B cell (primary cell): ENCODE results near the gene SSRP1. TPM values are rescaled to one million over a fixed set of nuclear protein-coding genes. Genes with fewer than 3 reads are reported as not detected.

ENCODE experiments used
- ATAC-seq: fragments of 200-7000 bp; cut with Tn5 transposase; one replicate; pipeline ENCODE4 v1.10.0; 2021; ENCODE audit warnings: low read depth, mild to moderate bottlenecking, moderate number of reproducible peaks, moderate library complexity
- CTCF ChIA-PET: fragments of 350-600 bp; sonication (Branson Sonifier 250); formaldehyde crosslinking; loops from one replicate; lab custom pipeline; 2021; ENCODE audit warnings: antibody characterized with exemption, inconsistent platforms; lab: Charles Lee
- POLR2A ChIA-PET: fragments of 350-600 bp; sonication (Branson Sonifier 250); formaldehyde crosslinking; loops from one replicate; lab custom pipeline; 2021; ENCODE audit warnings: antibody characterized with exemption; lab: Charles Lee
- DNase-seq: peaks from one replicate; pipeline ENCODE4 v3.0.0; 2013
- H2AFZ ChIP-seq: 2 replicates; pipeline ENCODE4 v1.6.1; 2012; ENCODE audit warnings: mild to moderate bottlenecking, low read depth, low read length; ENCODE audit not compliant: insufficient read depth, poor library complexity, severe bottlenecking
- H3K27ac ChIP-seq, 2 donors: 1 replicate in 1 of 2; 2 replicates in 1 of 2; pipeline ENCODE4 v1.5.1; 2012 to 2013; ENCODE audit warnings: low read length in 2 of 2, mild to moderate bottlenecking in 2 of 2, moderate library complexity in 1 of 2
- H3K27me3 ChIP-seq, 4 experiments: fragments of 200-600 bp in 1 of 4; sonication (generic) in 1 of 4; replicated peaks in 1 of 4; 1 replicate in 2 of 4; 2 replicates in 2 of 4; pipeline versions ENCODE4 v1.6.1 to v1.7.0; 2013 to 2016; ENCODE audit warnings: low read length in 3 of 4, mild to moderate bottlenecking in 2 of 4, mixed read lengths in 1 of 4, moderate library complexity in 1 of 4; ENCODE audit not compliant: insufficient read depth in 4 of 4, control insufficient read depth in 3 of 4; ENCODE audit errors: control extremely low read depth in 1 of 4
- H3K36me3 ChIP-seq, 2 experiments: replicated peaks in 1 of 2; 1 replicate in 1 of 2; 2 replicates in 1 of 2; pipeline versions ENCODE4 v1.6.1 to v1.7.1; 2013; ENCODE audit warnings: low read length in 1 of 2; ENCODE audit not compliant: insufficient read depth in 2 of 2, control insufficient read depth in 1 of 2; ENCODE audit errors: control extremely low read depth in 1 of 2, extremely low read depth in 1 of 2
- H3K4me1 ChIP-seq, 2 donors: fragments of 200-600 bp in 1 of 2; sonication (generic) in 1 of 2; 1 replicate in 1 of 2; 2 replicates in 1 of 2; pipeline versions ENCODE4 v1.5.1 to v1.6.1; 2013 to 2017; ENCODE audit warnings: low read length in 2 of 2; ENCODE audit not compliant: control insufficient read depth in 2 of 2, insufficient read depth in 2 of 2
- H3K4me2 ChIP-seq: replicated peaks from 2 replicates; pipeline ENCODE3; 2012; ENCODE audit warnings: mild to moderate bottlenecking, low read depth, low read length; ENCODE audit not compliant: poor library complexity, severe bottlenecking
- H3K4me3 ChIP-seq, 5 experiments: fragments of 200-600 bp in 1 of 5; sonication (generic) in 1 of 5; 1 replicate in 3 of 5; 2 replicates in 2 of 5; pipeline versions ENCODE4 v1.5.1 to v1.7.0; 2011 to 2016; ENCODE audit warnings: low read length in 4 of 5, mild to moderate bottlenecking in 4 of 5, low read depth in 2 of 5, control low read depth in 1 of 5, moderate library complexity in 1 of 5; ENCODE audit not compliant: insufficient read depth in 1 of 5; ENCODE audit errors: control extremely low read depth in 1 of 5, extremely low read depth in 1 of 5
- H3K79me2 ChIP-seq: fragments of 200-600 bp; sonication (generic); one replicate; pipeline ENCODE4 v1.6.0; 2016; ENCODE audit warnings: low read length; ENCODE audit not compliant: control insufficient read depth, insufficient read depth
- H3K9ac ChIP-seq: fragments of 200-600 bp; sonication (generic); 2 replicates; pipeline ENCODE4 v1.6.1; 2017; ENCODE audit warnings: mild to moderate bottlenecking, low read length, moderate library complexity
- H3K9me3 ChIP-seq, 3 donors: one replicate each; pipeline versions ENCODE4 v1.6.1 to v1.7.1; 2013; ENCODE audit warnings: low read length in 2 of 3; ENCODE audit not compliant: control insufficient read depth in 2 of 3, insufficient read depth in 1 of 3; ENCODE audit errors: control extremely low read depth in 1 of 3
- H4K20me1 ChIP-seq: 2 replicates; pipeline ENCODE4 v1.6.0; 2012; ENCODE audit warnings: mild to moderate bottlenecking, low read length; ENCODE audit not compliant: insufficient read depth, control insufficient read depth, poor library complexity, severe bottlenecking
- H3K27ac Mint-ChIP-seq: one replicate; pipeline ENCODE4 v1.8.0; 2021; ENCODE audit warnings: mixed read lengths
- H3K27me3 Mint-ChIP-seq: one replicate; pipeline ENCODE4 v1.8.0; 2021; ENCODE audit warnings: mixed read lengths
- H3K4me1 Mint-ChIP-seq: one replicate; pipeline ENCODE4 v1.8.0; 2021; ENCODE audit warnings: mixed read lengths
- H3K4me3 Mint-ChIP-seq: one replicate; pipeline ENCODE4 v1.8.0; 2021; ENCODE audit warnings: mixed read lengths
- H3K9me3 Mint-ChIP-seq: one replicate; pipeline ENCODE4 v1.8.0; 2022; ENCODE audit warnings: mixed read lengths; ENCODE audit not compliant: insufficient read depth
- CTCF ChIP-seq: fragments of 200-600 bp; IDR thresholded peaks from one replicate; pipeline ENCODE4 v1.8.0; 2022; ENCODE audit warnings: antibody characterized with exemption, mild to moderate bottlenecking
- EZH2 ChIP-seq: IDR thresholded peaks from 2 replicates; pipeline ENCODE4 v1.6.1; 2012; ENCODE audit warnings: borderline replicate concordance, low read depth, mild to moderate bottlenecking, moderate library complexity, low read length; ENCODE audit not compliant: insufficient read depth, poor library complexity, severe bottlenecking
- WGBS: methylation state at CpG from one replicate; pipeline ENCODE4 v1.1.5; 2013; ENCODE audit warnings: missing lambda C conversion rate; ENCODE audit not compliant: insufficient coverage; 5-methylcytosine and 5-hydroxymethylcytosine counted together
- intact Hi-C: fragments of 100-400 bp; cut with micrococcal nuclease; formaldehyde crosslinking; loops from one replicate; pipeline ENCODE4 v1.10.0; 2022
- polyA plus RNA-seq: library from polyadenylated mRNA; depleted of rRNA; stranded (reverse); fragments of >200 nt; gene quantifications from 2 replicates; pipeline ENCODE4 v1.2.3, GENCODE V29; 2012
- total RNA-seq, 2 donors: library from RNA; stranded (reverse); fragments of 120-200 nt in 1 of 2; gene quantifications; 1 replicate in 1 of 2; 2 replicates in 1 of 2; pipeline versions ENCODE4 v1.2.3 to v1.2.4, GENCODE V29; 2013 to 2022

Gene SSRP1
- total and polyA plus RNA-seq, 2 donors (not counting 1 experiment from before 2014, with no cell fraction given) = 40.9 to 66.6 TPM

GRCh38 chr11:57359396-57359795 is 23.7 kb upstream of the SSRP1 start:
- no peaks in the 10 kb centered on the region for H4K20me1 ChIP-seq
- no peaks in the 10 kb centered on the region for H3K79me2 ChIP-seq
- peaks cover 0 to 8% (median 2%) of the 10 kb centered on the region in 4 experiments for H3K27me3 ChIP-seq
- no peaks in the 10 kb centered on the region for H3K9me3 ChIP-seq
- DNase-seq (no peak), ATAC-seq (no peak)
- no peak overlapping the region for H3K4me2 ChIP-seq
- H3K9me3 Mint-ChIP-seq = no peaks in the 10 kb centered on the region
- no peaks in the 10 kb centered on the region for H3K4me1 ChIP-seq
- POLR2A ChIA-PET = no interaction called here
- peaks cover 32% of the 10 kb centered on the region for H3K27me3 Mint-ChIP-seq
- no peak overlapping the region for H3K9ac ChIP-seq
- intact Hi-C loops = no loop called here
- TF ChIP-seq EZH2 (no peak), CTCF (no peak)
- H3K36me3 ChIP-seq = no peaks in the 10 kb centered on the region
- no peaks in the 10 kb centered on the region for H3K4me1 Mint-ChIP-seq
- no peak overlapping the region for H3K27ac ChIP-seq
- no peak overlapping the region for H3K4me3 ChIP-seq
- H2AFZ ChIP-seq = no peak overlapping the region
- H3K4me3 Mint-ChIP-seq = no peak overlapping the region
- CTCF ChIA-PET = interaction anchor here (1.1 to 1.5 kb wide), 2 partner anchors 9 to 12 kb away, joined by 4 read pairs; no protein-coding TSS in a partner anchor
- 87% methylated on average over 5 of the region's 5 CpGs for WGBS
- H3K27ac Mint-ChIP-seq = no peak overlapping the region

GRCh38 chr11:57358991-57359390 is 23.3 kb upstream of the SSRP1 start:
- Mint-ChIP-seq H3K9me3 (no peaks in the 10 kb centered on the region), H3K4me3 (no peak overlapping the region), H3K27ac (no peak overlapping the region), H3K27me3 (peaks cover 35% of the 10 kb centered on the region), H3K4me1 (no peaks in the 10 kb centered on the region)
- Histone ChIP-seq H3K9me3 (no peaks in the 10 kb centered on the region), H3K9ac (no peak overlapping the region), H3K4me2 (no peak overlapping the region), H3K27ac (no peak overlapping the region), H3K36me3 (no peaks in the 10 kb centered on the region), H3K79me2 (no peaks in the 10 kb centered on the region), H3K4me3 (no peak overlapping the region), H3K4me1 (no peaks in the 10 kb centered on the region), H2AFZ (no peak overlapping the region), H4K20me1 (no peaks in the 10 kb centered on the region), H3K27me3 (peaks cover 0 to 8% (median 2%) of the 10 kb centered on the region in 4 experiments)
- DNase-seq (no peak), ATAC-seq (no peak)
- POLR2A ChIA-PET = no interaction called here
- intact Hi-C loops = no loop called here
- CTCF ChIA-PET = interaction anchor here (1.1 to 1.5 kb wide), 2 partner anchors 9 to 11 kb away, joined by 4 read pairs; no protein-coding TSS in a partner anchor
- 92% methylated on average over 6 of the region's 9 CpGs for WGBS
- no peak for TF ChIP-seq EZH2
- no peak for TF ChIP-seq CTCF
